Esophagus squamous epithelium (tissue), 5 donors: ENCODE measurements around the gene IAH1. TPM values are rescaled to one million over a fixed set of nuclear protein-coding genes. Genes with fewer than 3 reads are reported as not detected.

Source experiments
- DNase-seq: peaks from one replicate; lab custom pipeline; 2025; lab: John Stamatoyannopoulos, UW
- H3K27ac ChIP-seq, 4 donors: fragments of 200-600 bp; sonication (generic); one replicate each; pipeline ENCODE4 v1.5.1; 2016 to 2019; ENCODE audit warnings: mild to moderate bottlenecking in 1 of 4
- H3K27me3 ChIP-seq, 4 donors: fragments of 200-600 bp; sonication (generic); 1 replicate in 3 of 4; 2 replicates in 1 of 4; pipeline versions ENCODE4 v1.5.1 to v1.6.0; 2017 to 2021; ENCODE audit warnings: antibody characterized with exemption in 1 of 4
- H3K36me3 ChIP-seq, 3 donors: fragments of 200-600 bp; sonication (generic); one replicate each; pipeline ENCODE4 v1.5.1; 2016 to 2019
- H3K4me1 ChIP-seq, 3 donors: fragments of 200-600 bp; sonication (generic); one replicate each; pipeline ENCODE4 v1.5.1; 2017 to 2019
- H3K4me3 ChIP-seq, 4 donors: fragments of 200-600 bp; sonication (generic); 1 replicate in 3 of 4; 2 replicates in 1 of 4; pipeline ENCODE4 v1.5.1; 2016 to 2019; ENCODE audit warnings: mild to moderate bottlenecking in 2 of 4, moderate library complexity in 1 of 4
- H3K9me3 ChIP-seq, 3 donors: fragments of 200-600 bp; sonication (generic); one replicate each; pipeline ENCODE4 v1.5.1; 2016 to 2019
- POLR2A ChIP-seq, 4 donors: fragments of 450-650 bp; IDR thresholded peaks; one replicate each; pipeline ENCODE4 v1.6.1; 2017; ENCODE audit warnings: antibody characterized with exemption in 4 of 4, mild to moderate bottlenecking in 4 of 4, moderate library complexity in 3 of 4
- WGBS, 2 donors: methylation state at CpG; one replicate each; pipeline ENCODE4 v1.1.5; 2018; 5-methylcytosine and 5-hydroxymethylcytosine counted together
- intact Hi-C: fragments of 100-400 bp; cut with DNase I; formaldehyde crosslinking; loops from one replicate; pipeline ENCODE4 v1.15.0; 2022
- total RNA-seq, 4 donors: library from RNA; depleted of rRNA; stranded (reverse); fragments of >200 nt; gene quantifications; one replicate each; pipeline ENCODE4 v1.1.0, GENCODE V29; 2016
- TF ChIP-seq, protein P1 (sequence below), 6 experiments: fragments of 450-650 bp in 4 of 6; fragments of 200-600 bp in 2 of 6; sonication (generic) in 2 of 6; IDR thresholded peaks; one replicate each; pipeline ENCODE4 v1.5.1; 2016 to 2019; ENCODE audit warnings: antibody characterized with exemption in 6 of 6, mild to moderate bottlenecking in 4 of 6, moderate library complexity in 4 of 6
- donor health status: DM: yes; HTN: yes; CAD: no.

The IAH1 gene
- total RNA-seq, 4 donors from 2014 or later: 6.0 to 47.9 (median 25.2) TPM

DNA sequence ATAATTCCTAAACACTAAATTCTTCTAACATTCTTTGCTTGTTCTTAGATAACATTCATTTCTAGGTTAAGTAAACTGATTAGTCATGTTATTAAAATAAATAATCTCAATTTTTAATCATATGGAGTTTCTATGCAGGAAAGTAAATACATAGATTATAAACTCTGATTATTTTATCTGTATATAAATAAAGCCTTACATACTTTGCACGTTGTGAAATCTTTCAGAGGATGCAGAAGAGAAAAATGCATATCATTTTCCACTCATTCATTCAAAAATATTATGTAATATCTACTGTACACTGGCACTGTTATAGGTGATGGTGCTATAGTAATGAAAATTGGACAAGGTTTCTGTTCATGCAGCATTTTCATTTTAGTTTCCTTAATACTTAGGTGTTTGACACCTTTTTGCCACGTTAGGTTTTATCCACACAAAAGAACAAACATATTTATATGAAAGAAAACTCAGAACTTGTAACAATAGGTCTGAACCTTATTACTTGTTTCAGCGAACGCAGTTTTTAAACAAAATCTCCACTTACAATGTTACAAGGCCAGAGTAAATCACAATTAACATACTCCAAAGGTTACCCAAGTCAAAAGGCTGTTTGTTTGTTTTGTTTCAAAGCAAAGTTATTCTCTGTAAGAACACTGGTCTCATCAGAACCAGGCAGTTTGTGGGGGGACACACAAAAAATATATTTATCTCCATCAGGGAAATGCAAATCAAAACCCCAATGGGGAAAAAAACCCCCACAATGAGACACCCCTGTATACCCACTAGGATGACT lies 53.8 kb downstream of the IAH1 start:
- intact Hi-C loops: no loop called here
- Histone ChIP-seq H3K4me1 (no peaks in the 10 kb centered on the region), H3K9me3 (no peaks in the 10 kb centered on the region), H3K4me3 (no peak overlapping the region), H3K27ac (no peak overlapping the region), H3K27me3 (no peaks in the 10 kb centered on the region), H3K36me3 (peaks cover 0 to 90% (median 15%) of the 10 kb centered on the region in 3 donors)
- TF ChIP-seq, protein P1, sequence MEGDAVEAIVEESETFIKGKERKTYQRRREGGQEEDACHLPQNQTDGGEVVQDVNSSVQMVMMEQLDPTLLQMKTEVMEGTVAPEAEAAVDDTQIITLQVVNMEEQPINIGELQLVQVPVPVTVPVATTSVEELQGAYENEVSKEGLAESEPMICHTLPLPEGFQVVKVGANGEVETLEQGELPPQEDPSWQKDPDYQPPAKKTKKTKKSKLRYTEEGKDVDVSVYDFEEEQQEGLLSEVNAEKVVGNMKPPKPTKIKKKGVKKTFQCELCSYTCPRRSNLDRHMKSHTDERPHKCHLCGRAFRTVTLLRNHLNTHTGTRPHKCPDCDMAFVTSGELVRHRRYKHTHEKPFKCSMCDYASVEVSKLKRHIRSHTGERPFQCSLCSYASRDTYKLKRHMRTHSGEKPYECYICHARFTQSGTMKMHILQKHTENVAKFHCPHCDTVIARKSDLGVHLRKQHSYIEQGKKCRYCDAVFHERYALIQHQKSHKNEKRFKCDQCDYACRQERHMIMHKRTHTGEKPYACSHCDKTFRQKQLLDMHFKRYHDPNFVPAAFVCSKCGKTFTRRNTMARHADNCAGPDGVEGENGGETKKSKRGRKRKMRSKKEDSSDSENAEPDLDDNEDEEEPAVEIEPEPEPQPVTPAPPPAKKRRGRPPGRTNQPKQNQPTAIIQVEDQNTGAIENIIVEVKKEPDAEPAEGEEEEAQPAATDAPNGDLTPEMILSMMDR (IDR thresholded peaks at IDR 0.05): no peak
- no peak for TF ChIP-seq POLR2A (IDR thresholded peaks at IDR 0.05)
- WGBS, 2 donors: 75 to 82% methylated on average over 4 of the region's 4 CpGs
- no peak for DNase-seq

DNA sequence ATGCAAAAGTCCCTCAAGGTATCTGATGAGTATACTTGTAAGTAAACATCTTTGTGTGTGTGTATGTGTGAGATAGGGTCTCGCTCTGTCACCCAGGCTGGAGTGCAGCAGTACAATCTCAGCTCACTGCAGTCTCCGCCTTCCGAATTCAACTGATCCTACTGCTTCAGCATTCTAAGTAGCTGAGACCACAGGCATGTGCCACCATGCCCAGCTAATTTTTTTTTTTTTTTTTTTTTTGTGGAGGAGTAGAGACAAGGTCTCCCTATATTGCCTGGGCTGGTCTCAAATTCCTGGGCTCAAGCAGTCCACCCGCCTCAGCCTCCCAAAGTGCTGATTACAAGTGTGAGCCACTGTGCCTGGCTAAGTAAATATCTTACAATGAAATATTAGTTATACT lies 58.1 kb downstream of the IAH1 start:
- H3K27me3 ChIP-seq: no peaks in the 10 kb centered on the region
- DNase-seq: no peak
- H3K27ac ChIP-seq: no peak overlapping the region
- H3K4me3 ChIP-seq: no peak overlapping the region
- WGBS, 2 donors: 74 to 87% methylated on average over 4 of the region's 4 CpGs
- no peaks in the 10 kb centered on the region for H3K9me3 ChIP-seq
- H3K4me1 ChIP-seq: no peaks in the 10 kb centered on the region
- intact Hi-C loops: no loop called here
- TF ChIP-seq POLR2A (IDR thresholded peaks at IDR 0.05): no peak
- TF ChIP-seq, protein P1 (IDR thresholded peaks at IDR 0.05): no peak
- H3K36me3 ChIP-seq: peaks cover 0 to 82% (median 8%) of the 10 kb centered on the region in 3 donors

DNA sequence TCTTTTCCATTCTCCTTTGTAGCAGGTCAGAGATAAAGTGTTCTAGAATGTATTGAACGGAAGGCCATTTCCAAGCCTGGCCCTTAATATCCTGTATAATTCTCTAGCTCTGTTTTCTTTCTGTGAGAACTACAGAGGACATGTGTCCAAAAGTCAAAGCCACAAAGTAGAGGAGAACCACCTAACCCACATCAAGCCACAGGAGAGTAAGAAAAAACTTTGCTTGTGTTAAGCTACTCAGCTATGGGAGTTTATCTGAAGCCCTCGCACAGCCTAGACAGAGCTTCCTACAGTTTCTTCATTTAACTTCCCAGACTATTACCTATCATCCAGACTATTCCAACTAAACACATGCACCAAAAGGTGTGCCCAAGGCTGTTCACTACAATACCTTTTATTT lies 59.3 kb downstream of the IAH1 start:
- H3K27ac ChIP-seq: no peak overlapping the region
- no peak for TF ChIP-seq POLR2A (IDR thresholded peaks at IDR 0.05)
- TF ChIP-seq, protein P1 (IDR thresholded peaks at IDR 0.05): no peak
- peaks cover 0 to 9% (median 0%) of the 10 kb centered on the region in 3 donors for H3K4me1 ChIP-seq
- no peaks in the 10 kb centered on the region for H3K9me3 ChIP-seq
- intact Hi-C loops: no loop called here
- no peak overlapping the region for H3K4me3 ChIP-seq
- WGBS, 2 donors: 80 to 98% methylated on average over 2 of the region's 2 CpGs
- no peaks in the 10 kb centered on the region for H3K27me3 ChIP-seq
- peaks cover 0 to 69% (median 8%) of the 10 kb centered on the region in 3 donors for H3K36me3 ChIP-seq
- DNase-seq: no peak

DNA sequence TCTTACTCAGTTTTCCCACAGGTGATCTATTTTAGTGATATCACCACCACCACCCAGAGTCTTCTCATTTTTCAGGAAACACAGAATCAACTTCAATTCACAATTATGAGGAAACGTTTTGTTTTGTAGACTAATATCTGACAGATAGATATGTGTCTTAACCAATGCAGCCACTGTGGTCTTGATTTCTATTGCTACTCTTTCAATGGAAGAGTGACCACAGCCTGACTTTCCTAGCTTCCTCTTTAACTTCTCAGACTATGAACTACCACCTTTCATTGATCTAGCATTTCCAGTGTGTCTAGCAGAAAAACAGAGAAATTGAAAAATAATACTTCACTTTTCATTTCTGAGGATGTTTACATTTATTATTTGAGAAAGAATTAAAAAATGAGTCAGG lies 60.8 kb downstream of the IAH1 start:
- H3K4me1 ChIP-seq: peaks cover 0 to 24% (median 6%) of the 10 kb centered on the region in 3 donors
- intact Hi-C loops: no loop called here
- TF ChIP-seq, protein P1 (IDR thresholded peaks at IDR 0.05): no peak
- no peak for TF ChIP-seq POLR2A (IDR thresholded peaks at IDR 0.05)
- no peaks in the 10 kb centered on the region for H3K9me3 ChIP-seq
- DNase-seq: no peak
- H3K4me3 ChIP-seq: no peak overlapping the region
- no peaks in the 10 kb centered on the region for H3K27me3 ChIP-seq
- H3K27ac ChIP-seq: no peak overlapping the region
- peaks cover 0 to 58% (median 3%) of the 10 kb centered on the region in 3 donors for H3K36me3 ChIP-seq
- 38 to 53% methylated on average over 1 of the region's 1 CpG for WGBS, 2 donors

- DNase-seq: no peak
- TF ChIP-seq, protein P1 (IDR thresholded peaks at IDR 0.05): no peak
- no peak for TF ChIP-seq POLR2A (IDR thresholded peaks at IDR 0.05)
- Histone ChIP-seq H3K9me3 (no peaks in the 10 kb centered on the region), H3K4me3 (no peak overlapping the region), H3K27me3 (no peaks in the 10 kb centered on the region), H3K4me1 (peaks cover 0 to 24% (median 6%) of the 10 kb centered on the region in 3 donors), H3K36me3 (peaks cover 0 to 59% (median 0%) of the 10 kb centered on the region in 3 donors), H3K27ac (no peak overlapping the region)
- intact Hi-C loops: no loop called here
- WGBS, 2 donors: 93 to 96% methylated on average over 6 of the region's 6 CpGs
These were observed 62.2 kb downstream of the IAH1 start for GRCh38 chr2:9536504-9536903.
